ENCODE results near the gene PPP2R2C.

GRCh38 chr4:6355052-6355451 is 117.4 kb downstream of the PPP2R2C start:
- TF ChIP-seq EED (IDR thresholded peaks at IDR 0.05; ENCODE audit: low read depth) (no peak), NRF1 (conservative IDR thresholded peaks at IDR 0.05; ENCODE audit: low read depth, low read length) (no peak), BMI1 (IDR thresholded peaks at IDR 0.05; ENCODE audit: borderline replicate concordance) (no peak), POLR2AphosphoS5 (IDR thresholded peaks at IDR 0.05; ENCODE audit: low read length) (no peak), RBBP5 (conservative IDR thresholded peaks at IDR 0.05) (no peak), RCOR1 (conservative IDR thresholded peaks at IDR 0.05; ENCODE audit: low read depth, low read length) (no peak), BACH1 (IDR thresholded peaks at IDR 0.05; ENCODE audit: borderline replicate concordance) (no peak), HCFC1 (IDR thresholded peaks at IDR 0.05; ENCODE audit: low read length) (no peak), POLR2A (IDR thresholded peaks at IDR 0.05; ENCODE audit: low read depth, low read length) (no peak), JUNB (IDR thresholded peaks at IDR 0.05) (no peak), YY1 (IDR thresholded peaks at IDR 0.05; ENCODE audit: low read depth, low read length) (no peak), NR2C1 (IDR thresholded peaks at IDR 0.05) (no peak)
- TF ChIP-seq, protein P1, sequence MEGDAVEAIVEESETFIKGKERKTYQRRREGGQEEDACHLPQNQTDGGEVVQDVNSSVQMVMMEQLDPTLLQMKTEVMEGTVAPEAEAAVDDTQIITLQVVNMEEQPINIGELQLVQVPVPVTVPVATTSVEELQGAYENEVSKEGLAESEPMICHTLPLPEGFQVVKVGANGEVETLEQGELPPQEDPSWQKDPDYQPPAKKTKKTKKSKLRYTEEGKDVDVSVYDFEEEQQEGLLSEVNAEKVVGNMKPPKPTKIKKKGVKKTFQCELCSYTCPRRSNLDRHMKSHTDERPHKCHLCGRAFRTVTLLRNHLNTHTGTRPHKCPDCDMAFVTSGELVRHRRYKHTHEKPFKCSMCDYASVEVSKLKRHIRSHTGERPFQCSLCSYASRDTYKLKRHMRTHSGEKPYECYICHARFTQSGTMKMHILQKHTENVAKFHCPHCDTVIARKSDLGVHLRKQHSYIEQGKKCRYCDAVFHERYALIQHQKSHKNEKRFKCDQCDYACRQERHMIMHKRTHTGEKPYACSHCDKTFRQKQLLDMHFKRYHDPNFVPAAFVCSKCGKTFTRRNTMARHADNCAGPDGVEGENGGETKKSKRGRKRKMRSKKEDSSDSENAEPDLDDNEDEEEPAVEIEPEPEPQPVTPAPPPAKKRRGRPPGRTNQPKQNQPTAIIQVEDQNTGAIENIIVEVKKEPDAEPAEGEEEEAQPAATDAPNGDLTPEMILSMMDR (IDR thresholded peaks at IDR 0.05 in 2 of 3, conservative IDR thresholded peaks at IDR 0.05 in 1 of 3; ENCODE audit: control insufficient read depth in 2 of 3, extremely low read depth in 1 of 3, insufficient read depth in 1 of 3, low read depth in 3 of 3, low read length in 3 of 3) = no peak
- TF ChIP-seq, protein P2, sequence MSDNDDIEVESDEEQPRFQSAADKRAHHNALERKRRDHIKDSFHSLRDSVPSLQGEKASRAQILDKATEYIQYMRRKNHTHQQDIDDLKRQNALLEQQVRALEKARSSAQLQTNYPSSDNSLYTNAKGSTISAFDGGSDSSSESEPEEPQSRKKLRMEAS (IDR thresholded peaks at IDR 0.05; ENCODE audit: low read depth, low read length) = no peak

All from GM12878 (cell line).